Caco-2 (cell line): ENCODE data around the gene SGCG. TPM values are rescaled to one million over a fixed set of nuclear protein-coding genes. Genes with fewer than 3 reads are reported as not detected.

Experiments used
- BruUV-seq: library from RNA; stranded (reverse); fragments of 400-500 nt; replicated peaks from 2 replicates; lab custom pipeline; 2021; lab: Mats Ljungman, UMichigan
- CTCF ChIA-PET: fragments of 300-600 bp; sonication (Branson Sonifier 250); formaldehyde crosslinking; loops from one replicate; lab custom pipeline; 2022; ENCODE audit warnings: antibody characterized with exemption; lab: Charles Lee
- POLR2A ChIA-PET: fragments of 300-600 bp; sonication (Branson Sonifier 250); formaldehyde crosslinking; loops from one replicate; lab custom pipeline; 2022; ENCODE audit warnings: antibody characterized with exemption; lab: Charles Lee
- DNase-seq, 2 experiments: peaks; one replicate each; pipeline versions ENCODE4 v3.0.0 to v3.0.0-alpha.2; 2020 to 2022
- H3K27me3 ChIP-seq: replicated peaks from 2 replicates; pipeline ENCODE4 v1.6.0; 2011; ENCODE audit warnings: low read length; ENCODE audit not compliant: control insufficient read depth, insufficient read depth
- H3K36me3 ChIP-seq: 2 replicates; pipeline ENCODE4 v1.5.1; 2011; ENCODE audit warnings: low read length; ENCODE audit not compliant: control insufficient read depth, insufficient read depth
- H3K4me1 ChIP-seq: fragments of 250-450 bp; sonication (Bioruptor Pico); 2 replicates; pipeline ENCODE4 v1.5.1; 2020; ENCODE audit warnings: mild to moderate bottlenecking
- H3K4me3 ChIP-seq: 2 replicates; pipeline ENCODE4 v1.5.1; 2011; ENCODE audit warnings: low read depth, mild to moderate bottlenecking, control low read depth, low read length
- H3K9me3 ChIP-seq: fragments of 250-450 bp; sonication (Bioruptor Pico); 2 replicates; pipeline ENCODE4 v1.5.1; 2020; ENCODE audit warnings: mild to moderate bottlenecking, moderate library complexity
- H3K27ac Mint-ChIP-seq: one replicate; pipeline ENCODE4 v1.8.0; 2022; ENCODE audit warnings: mixed read lengths; ENCODE audit not compliant: unreplicated experiment
- H3K27me3 Mint-ChIP-seq: one replicate; pipeline ENCODE4 v1.8.0; 2022; ENCODE audit warnings: mixed read lengths; ENCODE audit not compliant: insufficient read depth, unreplicated experiment
- H3K36me3 Mint-ChIP-seq: one replicate; pipeline ENCODE4 v1.8.0; 2022; ENCODE audit warnings: mild to moderate bottlenecking, mixed read lengths; ENCODE audit not compliant: insufficient read depth, unreplicated experiment
- H3K4me1 Mint-ChIP-seq: one replicate; pipeline ENCODE4 v1.8.0; 2022; ENCODE audit warnings: low read depth, mixed read lengths; ENCODE audit not compliant: unreplicated experiment
- H3K4me3 Mint-ChIP-seq: one replicate; pipeline ENCODE4 v1.8.0; 2022; ENCODE audit warnings: mild to moderate bottlenecking, moderate library complexity, mixed read lengths; ENCODE audit not compliant: unreplicated experiment
- H3K9me3 Mint-ChIP-seq: one replicate; pipeline ENCODE4 v1.8.0; 2022; ENCODE audit warnings: mixed read lengths; ENCODE audit not compliant: unreplicated experiment
- CTCF ChIP-seq, 2 experiments: fragments of 200-600 bp in 1 of 2; IDR thresholded peaks; 1 replicate in 1 of 2; 2 replicates in 1 of 2; pipeline versions ENCODE4 v1.5.1 to v1.8.0; 2011 to 2022; ENCODE audit warnings: antibody characterized with exemption in 1 of 2, control low read depth in 1 of 2, inconsistent platforms in 1 of 2, low read depth in 1 of 2, low read length in 1 of 2, mild to moderate bottlenecking in 1 of 2, moderate library complexity in 1 of 2; ENCODE audit not compliant: insufficient read depth in 1 of 2, severe bottlenecking in 1 of 2, unreplicated experiment in 1 of 2
- intact Hi-C: fragments of 100-400 bp; cut with micrococcal nuclease; formaldehyde crosslinking; loops from one replicate; pipeline ENCODE4 v1.10.0; 2022; ENCODE audit not compliant: unreplicated experiment
- total RNA-seq: library from RNA; stranded (reverse); gene quantifications from 2 replicates; pipeline ENCODE4 v1.2.3, GENCODE V29; 2022

Gene SGCG
- total RNA-seq, 1 experiment from 2014 or later: not detected

- CTCF ChIA-PET: no interaction called here
- H3K4me3 Mint-ChIP-seq: no peak overlapping the region
Observed at GRCh38 chr13:23279321-23279720, 98.5 kb downstream of the SGCG start.

GRCh38 chr13:23288564-23288963 lies 107.8 kb downstream of the SGCG start:
- Mint-ChIP-seq H3K36me3 (no peaks in the 10 kb centered on the region), H3K4me1 (no peaks in the 10 kb centered on the region), H3K27ac (no peak overlapping the region), H3K4me3 (no peak overlapping the region), H3K27me3 (peaks cover 4% of the 10 kb centered on the region), H3K9me3 (peaks cover 14% of the 10 kb centered on the region)
- H3K4me1 ChIP-seq: no peaks in the 10 kb centered on the region
- no peak for TF ChIP-seq CTCF (IDR thresholded peaks at IDR 0.05; ENCODE audit: insufficient read depth in 1 of 2, low read depth in 1 of 2, low read length in 1 of 2, severe bottlenecking in 1 of 2, unreplicated experiment in 1 of 2)
- no peaks in the 10 kb centered on the region for H3K36me3 ChIP-seq
- ChIA-PET CTCF (no interaction called here), POLR2A (no interaction called here)
- no peak overlapping the region for H3K4me3 ChIP-seq
- intact Hi-C loops: no loop called here
- no peaks in the 10 kb centered on the region for H3K27me3 ChIP-seq
- no TSS peak for BruUV-seq
- no peak for DNase-seq
- H3K9me3 ChIP-seq: no peaks in the 10 kb centered on the region

More at GRCh38 chr13:23279321-23279720, 98.5 kb downstream of the SGCG start:
- Histone ChIP-seq H3K4me3 (no peak overlapping the region), H3K4me1 (no peaks in the 10 kb centered on the region), H3K9me3 (no peaks in the 10 kb centered on the region), H3K36me3 (no peaks in the 10 kb centered on the region), H3K27me3 (no peaks in the 10 kb centered on the region)
- Mint-ChIP-seq H3K27ac (no peak overlapping the region), H3K4me1 (no peaks in the 10 kb centered on the region), H3K9me3 (peaks cover 13% of the 10 kb centered on the region), H3K27me3 (no peaks in the 10 kb centered on the region), H3K36me3 (no peaks in the 10 kb centered on the region)
- intact Hi-C loops: no loop called here
- no peak for TF ChIP-seq CTCF (IDR thresholded peaks at IDR 0.05; ENCODE audit: insufficient read depth in 1 of 2, low read depth in 1 of 2, low read length in 1 of 2, severe bottlenecking in 1 of 2, unreplicated experiment in 1 of 2)
- no peak for DNase-seq
- POLR2A ChIA-PET: no interaction called here
- BruUV-seq: no TSS peak

DNA sequence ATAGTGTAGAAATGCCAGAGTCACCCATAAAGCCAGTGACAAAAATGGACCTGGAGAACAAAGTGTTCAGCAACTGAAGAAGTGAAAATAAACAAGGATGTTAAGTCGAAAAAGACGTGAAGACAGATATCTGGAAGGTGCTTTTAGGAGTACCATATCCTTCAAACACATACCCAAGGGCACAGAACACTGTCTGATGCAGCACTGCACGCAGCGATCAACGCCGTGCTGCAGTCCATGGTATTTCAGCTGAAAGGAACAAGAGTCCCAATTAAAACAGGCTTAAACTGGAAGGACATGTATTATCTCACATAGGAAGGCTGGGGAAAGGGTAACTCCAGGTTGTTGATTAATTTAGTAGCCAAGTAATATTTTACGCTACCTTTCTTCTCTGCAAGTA lies 108.2 kb downstream of the SGCG start:
- Histone ChIP-seq H3K36me3 (no peaks in the 10 kb centered on the region), H3K27me3 (no peaks in the 10 kb centered on the region), H3K4me3 (no peak overlapping the region), H3K9me3 (no peaks in the 10 kb centered on the region), H3K4me1 (no peaks in the 10 kb centered on the region)
- no peak overlapping the region for H3K4me3 Mint-ChIP-seq
- H3K4me1 Mint-ChIP-seq: no peaks in the 10 kb centered on the region
- H3K27ac Mint-ChIP-seq: no peak overlapping the region
- intact Hi-C loops: no loop called here
- ChIA-PET CTCF (no interaction called here), POLR2A (no interaction called here)
- peaks cover 11% of the 10 kb centered on the region for H3K9me3 Mint-ChIP-seq
- peaks cover 4% of the 10 kb centered on the region for H3K27me3 Mint-ChIP-seq
- DNase-seq: no peak
- H3K36me3 Mint-ChIP-seq: no peaks in the 10 kb centered on the region
- no peak for TF ChIP-seq CTCF (IDR thresholded peaks at IDR 0.05; ENCODE audit: insufficient read depth in 1 of 2, low read depth in 1 of 2, low read length in 1 of 2, severe bottlenecking in 1 of 2, unreplicated experiment in 1 of 2)
- BruUV-seq: no TSS peak
